Measurements from ENCODE around the gene UCK2.
"Not testable (repeated sequence)": the region's sequence is repeated elsewhere in the genome, so short reads cannot be mapped to it uniquely, and the experiment has no call there.

The UCK2 gene

GRCh38 chr1:165827268-165828102 is at the start of gene UCK2:
Gene UCK2, plus strand, starts transcription at chr1:165827614. Its CDS starts 220 bp downstream, at chr1:165827834.
- peak; percentile 31 for DNase-seq

DNA sequence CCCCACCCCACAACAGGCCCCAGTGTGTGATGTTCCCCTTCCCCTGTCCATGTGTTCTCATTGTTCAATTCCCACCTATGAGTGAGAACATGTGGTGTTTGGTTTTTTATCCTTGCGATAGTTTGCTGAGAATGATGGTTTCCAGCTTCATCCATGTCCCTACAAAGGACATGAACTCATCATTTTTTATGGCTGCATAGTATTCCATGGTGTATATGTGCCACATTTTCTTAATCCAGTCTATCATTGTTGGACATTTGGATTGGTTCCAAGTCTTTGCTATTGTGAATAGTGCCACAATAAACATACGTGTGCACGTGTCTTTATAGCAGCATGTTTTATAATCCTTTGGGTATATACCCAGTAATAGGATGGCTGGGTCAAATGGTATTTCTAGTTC is 49.2 kb upstream of the UCK2 start:
- DNase-seq = not testable (repeated sequence)

DNA sequence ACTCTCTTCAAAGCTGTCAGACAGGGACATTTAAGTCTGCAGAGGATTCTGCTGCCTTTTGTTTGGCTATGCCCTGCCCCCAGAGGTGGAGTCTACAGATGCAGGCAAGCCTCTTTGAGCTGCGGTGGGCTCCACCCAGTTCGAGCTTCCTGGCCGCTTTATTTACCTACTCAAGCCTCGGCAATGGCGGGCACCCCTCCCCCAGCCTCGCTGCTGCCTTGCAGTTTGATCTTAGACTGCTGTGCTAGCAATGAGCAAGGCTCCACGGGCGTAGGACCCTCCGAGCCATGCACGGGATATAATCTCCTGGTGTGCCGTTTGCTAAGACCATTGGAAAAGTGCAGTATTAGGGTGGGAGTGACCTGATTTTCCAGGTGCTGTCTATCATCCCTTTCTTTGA is 43.9 kb upstream of the UCK2 start:
- not testable (repeated sequence) for DNase-seq

DNA sequence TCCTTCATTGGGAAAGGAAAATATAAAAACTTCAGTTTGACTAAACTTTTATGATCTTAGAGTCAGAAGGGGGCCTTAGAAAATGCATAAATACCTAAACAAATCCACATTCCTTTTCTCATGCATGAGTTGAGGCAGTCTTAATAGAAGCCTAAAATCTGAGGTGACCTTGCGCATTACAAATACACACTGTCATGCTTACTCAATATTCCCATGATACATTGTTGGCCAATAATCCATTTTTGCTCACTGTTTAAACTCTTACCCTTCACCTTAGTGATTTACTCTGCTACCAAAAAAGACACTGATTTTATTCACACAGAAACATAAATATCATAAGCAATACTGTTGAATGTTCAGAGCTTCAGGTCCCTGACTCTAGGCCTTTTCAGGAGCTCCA is 39.7 kb upstream of the UCK2 start:
- no peak for DNase-seq

- no peak for DNase-seq
Measured at GRCh38 chr1:165793951-165794350, 33.5 kb upstream of the UCK2 start.

DNA sequence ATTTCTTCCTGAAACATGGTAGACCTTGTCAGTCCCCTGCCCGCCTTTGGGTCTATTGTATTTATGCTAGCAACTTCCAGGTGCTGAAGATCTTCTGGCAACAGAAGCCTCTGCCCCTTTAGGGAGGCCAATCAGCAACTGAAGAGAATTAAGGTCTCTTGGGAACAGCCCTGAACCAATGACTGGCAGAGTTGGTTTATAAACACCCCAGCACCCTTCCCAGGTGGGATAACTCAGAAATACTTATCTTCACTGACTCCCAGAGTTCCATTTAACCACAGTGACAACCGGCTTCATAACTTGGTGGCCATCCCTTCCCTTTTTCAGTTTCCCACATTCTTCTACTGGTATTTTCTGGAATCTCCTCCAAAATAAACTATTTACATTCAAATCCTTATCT is 31.5 kb upstream of the UCK2 start:
- no peak for DNase-seq

DNA sequence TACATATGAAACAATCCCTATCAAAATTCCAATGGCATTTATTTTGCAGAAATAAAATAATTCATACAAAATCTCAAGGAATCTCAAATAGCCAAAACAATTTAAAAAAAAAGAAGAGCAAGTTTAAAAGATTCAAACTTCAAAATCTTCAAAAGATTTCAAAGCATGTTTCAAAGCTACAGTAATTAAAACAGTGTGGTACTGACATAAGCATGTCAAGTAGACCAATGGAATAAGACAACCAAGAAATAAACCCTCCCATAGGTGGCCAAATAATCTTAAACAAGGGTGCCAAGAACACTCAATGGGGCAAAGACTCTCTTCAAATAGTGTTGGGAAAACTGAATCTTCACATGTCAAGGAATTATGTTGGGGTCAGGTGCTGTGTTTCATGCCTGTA is 28.0 kb upstream of the UCK2 start:
- no peak for DNase-seq

DNA sequence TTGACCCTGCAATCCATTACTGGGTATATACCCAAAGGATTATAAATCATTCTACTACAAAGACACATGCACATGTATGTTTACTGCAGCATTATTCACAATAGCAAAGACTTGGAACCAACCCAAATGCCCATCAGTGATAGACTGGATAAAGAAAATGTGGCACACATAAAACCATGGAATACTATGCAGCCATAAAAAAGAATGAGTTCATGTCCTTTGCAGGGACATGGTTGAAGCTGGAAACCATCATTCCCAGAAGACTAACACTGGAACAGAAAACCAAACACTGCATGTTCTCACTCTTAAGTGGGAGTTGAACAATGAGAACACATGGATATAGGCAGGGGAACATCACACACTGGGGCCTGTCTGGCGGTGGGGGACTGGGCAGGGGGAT is 22.9 kb upstream of the UCK2 start:
- not testable (repeated sequence) for DNase-seq

- no peak for DNase-seq
Measured at GRCh38 chr1:165807613-165808012, 19.8 kb upstream of the UCK2 start.

- no peak for DNase-seq
Measured at GRCh38 chr1:165815725-165816124, 11.7 kb upstream of the UCK2 start.

DNA sequence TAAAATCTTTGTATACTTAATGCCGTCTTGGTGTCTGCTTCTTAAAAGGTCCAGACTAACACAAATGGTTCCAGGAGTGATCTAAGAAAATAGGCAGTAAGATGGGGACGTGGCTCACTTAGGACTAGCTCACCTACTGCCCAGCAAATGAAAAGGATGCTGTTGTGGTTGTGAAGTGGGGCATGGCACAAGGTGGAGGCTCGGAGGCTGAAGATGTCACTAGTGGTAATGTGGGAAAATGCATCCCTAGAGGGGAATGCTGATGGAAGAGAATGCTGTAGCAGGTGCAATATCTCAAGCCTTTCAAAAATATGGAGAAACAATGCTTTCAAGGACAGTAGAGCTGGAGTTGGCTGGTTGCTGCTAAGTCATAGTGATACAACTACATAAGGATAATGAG is 11.3 kb upstream of the UCK2 start:
- DNase-seq = no peak

DNA sequence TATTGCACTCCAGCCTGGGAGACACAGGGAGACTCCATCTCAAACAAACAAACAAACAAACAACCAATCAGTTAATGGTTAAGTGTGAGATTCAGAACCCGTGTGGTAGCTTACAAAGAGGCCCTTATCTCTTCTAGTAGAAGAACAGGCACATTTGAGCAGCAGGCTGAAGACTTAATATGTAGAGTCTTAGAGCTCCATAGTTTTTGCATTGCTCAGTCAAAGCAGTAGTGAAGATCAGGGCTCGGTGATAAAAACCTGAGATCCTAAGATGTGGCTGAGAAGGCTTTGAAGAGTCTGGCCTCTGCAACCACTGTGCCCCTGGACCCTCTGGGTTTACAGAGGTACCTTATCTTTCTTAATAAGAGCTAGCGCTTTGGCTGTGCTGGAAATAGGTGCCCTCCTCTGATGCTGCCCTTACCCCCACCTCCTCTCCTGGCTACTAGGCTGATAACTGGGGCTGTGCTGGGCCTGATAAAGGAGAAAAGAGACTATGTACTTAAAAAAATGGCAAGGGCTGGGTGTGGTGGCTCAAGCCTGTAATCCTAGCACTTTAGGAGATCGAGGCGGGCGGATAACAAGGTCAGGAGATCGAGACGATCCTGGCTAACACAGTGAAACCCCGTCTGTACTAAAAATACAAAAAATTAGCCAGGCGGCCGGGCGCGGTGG is 10.5 kb upstream of the UCK2 start:
- DNase-seq = no peak

GRCh38 chr1:165823552-165824268 is 3.7 kb upstream of the UCK2 start:
- no peak for DNase-seq

GRCh38 chr1:165824269-165824643 is 3.2 kb upstream of the UCK2 start:
- DNase-seq = no peak

- DNase-seq = no peak
Measured at GRCh38 chr1:165826565-165827267, 698 bp upstream of the UCK2 start.

DNA sequence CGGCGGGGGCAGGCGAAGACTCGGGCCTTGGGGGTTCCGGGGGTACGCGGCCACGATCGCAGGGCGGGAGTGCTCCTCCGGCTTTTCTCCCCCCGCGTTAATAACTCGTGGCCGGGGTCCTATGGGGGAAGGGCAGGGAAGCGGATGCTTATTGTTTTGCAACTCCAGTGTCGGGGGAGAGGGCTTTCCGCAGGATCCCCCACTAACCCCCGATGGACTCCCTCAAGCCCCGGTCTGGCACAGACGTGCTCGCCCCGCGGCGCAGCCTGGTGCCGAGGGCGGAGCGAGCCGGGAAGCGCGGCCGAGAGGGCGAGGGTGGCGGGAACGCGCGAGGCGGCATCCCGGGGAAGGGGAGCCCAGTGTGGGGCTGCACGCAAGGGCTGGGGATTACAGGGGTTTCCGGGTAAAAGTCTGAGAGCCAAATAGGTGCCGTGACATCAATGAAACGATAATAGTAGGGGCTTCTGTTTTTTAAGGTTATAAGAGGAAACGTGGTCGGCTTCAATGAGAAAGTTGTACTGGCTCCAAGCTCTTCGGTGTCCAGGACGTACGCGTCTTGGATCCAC is 772 bp downstream of the UCK2 start:
- no peak for DNase-seq

DNA sequence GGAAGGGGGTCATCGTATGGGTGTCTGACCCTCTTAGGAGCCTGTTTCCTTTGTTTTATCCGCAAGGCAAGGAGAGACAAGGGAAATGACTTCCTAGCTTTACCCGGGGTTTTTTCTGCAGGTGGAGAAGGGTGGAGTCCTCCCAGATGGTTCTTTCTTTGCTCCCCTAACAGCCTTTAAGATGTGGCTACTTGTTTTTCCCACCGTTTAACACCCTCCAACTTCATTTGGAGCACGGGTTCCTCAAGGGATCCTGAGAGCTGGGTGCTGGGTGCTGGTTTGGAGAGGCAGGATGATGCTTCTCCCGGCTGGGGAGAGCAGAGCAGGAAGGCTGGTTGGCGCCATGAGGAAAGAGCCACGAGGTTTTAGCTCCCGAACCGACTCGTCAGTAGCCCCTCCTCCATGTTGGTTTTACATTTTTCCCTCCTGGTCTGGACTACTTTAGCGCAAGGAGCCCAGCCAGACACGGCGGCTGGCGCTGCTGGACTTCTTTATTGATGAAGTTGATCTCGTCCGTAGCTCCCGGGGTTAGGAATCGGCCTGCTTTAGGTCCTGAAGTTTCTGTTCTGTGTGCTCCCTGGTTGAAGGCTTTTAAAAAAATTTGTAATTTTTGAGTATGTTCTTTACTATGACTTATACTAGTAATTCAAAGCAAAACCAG is 1.4 kb downstream of the UCK2 start:
- DNase-seq = peak; percentile 72

DNA sequence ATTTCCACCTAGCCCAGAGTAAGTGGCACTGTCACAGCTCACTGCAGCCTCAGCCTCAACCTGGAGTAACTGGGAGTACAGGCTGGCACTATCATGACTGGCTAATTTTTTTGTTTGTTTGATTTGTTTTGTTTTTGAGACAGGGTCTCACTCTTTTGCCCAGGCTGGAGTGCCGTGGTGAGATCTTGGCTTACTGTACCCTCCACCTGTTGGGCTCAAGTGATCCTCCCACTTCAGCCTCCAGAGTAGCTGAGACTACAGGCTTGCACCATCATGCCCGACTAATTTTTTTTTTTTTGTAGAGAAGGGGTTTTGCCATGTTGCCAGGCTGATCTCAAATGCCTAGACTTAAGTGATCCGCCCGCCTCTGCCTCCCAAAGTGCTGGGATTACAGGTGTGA is 2.5 kb downstream of the UCK2 start:
- no peak for DNase-seq

GRCh38 chr1:165831146-165831545 is 3.7 kb downstream of the UCK2 start:
- DNase-seq = no peak

DNA sequence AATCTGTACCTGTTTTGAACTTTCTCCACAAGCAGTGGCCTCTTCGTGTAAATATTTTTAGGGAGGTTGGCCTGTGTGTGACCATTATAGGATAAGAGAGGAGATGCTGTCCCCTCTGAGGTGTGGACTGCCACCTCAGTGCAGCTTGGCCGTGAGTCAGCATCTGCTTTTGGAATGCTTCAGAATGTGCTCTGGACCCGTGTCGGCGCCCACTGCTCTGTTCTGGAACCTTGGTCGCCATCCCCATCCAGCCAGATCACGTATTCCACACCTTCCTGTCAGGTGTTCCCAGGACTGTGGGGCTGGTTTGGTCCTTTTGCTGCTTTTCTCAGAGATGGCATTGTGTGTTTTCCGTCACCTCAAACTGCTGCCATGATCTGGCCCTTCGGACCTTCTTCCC is 5.5 kb downstream of the UCK2 start:
- no peak for DNase-seq

DNA sequence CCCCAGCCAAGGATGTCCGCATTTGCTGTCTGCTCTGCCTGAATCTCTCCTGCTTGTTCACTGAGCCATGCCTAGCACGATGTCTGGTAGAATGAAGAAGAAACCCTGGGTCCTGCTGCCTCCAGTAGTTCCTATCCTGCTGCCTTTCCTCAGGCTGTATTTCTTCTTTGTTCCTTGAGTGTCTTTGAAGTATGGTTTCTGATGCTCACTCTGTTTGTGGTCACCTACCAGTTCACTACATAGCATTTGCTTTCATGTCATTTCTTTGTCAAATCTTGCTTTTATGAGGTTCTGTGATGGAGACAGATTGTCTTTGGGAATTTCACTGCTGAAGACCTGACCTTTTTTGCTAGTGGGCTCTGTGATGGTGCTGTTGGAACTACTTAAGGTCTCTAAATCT is 5.9 kb downstream of the UCK2 start:
- DNase-seq = no peak

- no peak for DNase-seq
Measured at GRCh38 chr1:165834229-165834628, 6.8 kb downstream of the UCK2 start.

All from NCI-H1417 treated with DMSO at 0.1 percent for 48 hours (cell line).